NCI-H1048 (cell line): ENCODE data around the gene UBE2V1.
"Not testable (repeated sequence)": the region's sequence is repeated elsewhere in the genome, so short reads cannot be mapped to it uniquely, and the experiment has no call there.

ENCODE experiments used
- DNase-seq: peaks from one replicate; lab custom pipeline; 2025; lab: John Stamatoyannopoulos, UW

UBE2V1 gene

GRCh38 chr20:50094522-50094921 lies 18.4 kb downstream of the UBE2V1 start:
- DNase-seq = no peak

GRCh38 chr20:50093240-50093639 lies 19.7 kb downstream of the UBE2V1 start:
- DNase-seq = no peak

- no peak for DNase-seq
Measured at GRCh38 chr20:50092436-50092835, 20.5 kb downstream of the UBE2V1 start.

- no peak for DNase-seq
Measured at GRCh38 chr20:50089787-50090177, 23.2 kb downstream of the UBE2V1 start.

- DNase-seq = no peak
Measured at GRCh38 chr20:50089140-50089786, 23.7 kb downstream of the UBE2V1 start.

- no peak for DNase-seq
Measured at GRCh38 chr20:50088022-50088421, 24.9 kb downstream of the UBE2V1 start.

- DNase-seq = peak; percentile 50
Measured at GRCh38 chr20:50085481-50086365, 27.2 kb downstream of the UBE2V1 start.

GRCh38 chr20:50085146-50085480 lies 27.8 kb downstream of the UBE2V1 start:
- DNase-seq = no peak

- no peak for DNase-seq
Measured at GRCh38 chr20:50083034-50083433, 29.9 kb downstream of the UBE2V1 start.

GRCh38 chr20:50082056-50082455 lies 30.9 kb downstream of the UBE2V1 start:
- not testable (repeated sequence) for DNase-seq

GRCh38 chr20:50077818-50078601 lies 34.9 kb downstream of the UBE2V1 start:
- no peak for DNase-seq

- no peak for DNase-seq
Measured at GRCh38 chr20:50073500-50073899, 39.5 kb downstream of the UBE2V1 start.

GRCh38 chr20:50071039-50071888 lies 41.7 kb downstream of the UBE2V1 start:
- peak; percentile 58 for DNase-seq

- no peak for DNase-seq
Measured at GRCh38 chr20:50070361-50070760, 42.6 kb downstream of the UBE2V1 start.

- DNase-seq = no peak
Measured at GRCh38 chr20:50068041-50068651, 44.8 kb downstream of the UBE2V1 start.

- no peak for DNase-seq
Measured at GRCh38 chr20:50067461-50067860, 45.5 kb downstream of the UBE2V1 start.

GRCh38 chr20:50067018-50067417 lies 45.9 kb downstream of the UBE2V1 start:
- no peak for DNase-seq

- DNase-seq = no peak
Measured at GRCh38 chr20:50066161-50066834, 46.7 kb downstream of the UBE2V1 start.

GRCh38 chr20:50065325-50065615 lies 47.7 kb downstream of the UBE2V1 start:
- no peak for DNase-seq

GRCh38 chr20:50063763-50064162 lies 49.2 kb downstream of the UBE2V1 start:
- not testable (repeated sequence) for DNase-seq
